Activated T-helper 1 cell treated with Interleukin-2 at 50 U/mL for 16 hours (primary cell): ENCODE measurements around the gene MAN2A2.

Experiments used
- DNase-seq: peaks from one replicate; pipeline ENCODE4 v3.0.0-alpha.2; 2020; ENCODE audit warnings: low read depth

Gene MAN2A2

GRCh38 chr15:90902840-90903732, at the start of gene MAN2A2:
Gene MAN2A2, plus strand, starts transcription at chr15:90903302. Its CDS starts 906 bp downstream, at chr15:90904208.
- DNase-seq: peak; percentile 54

DNA sequence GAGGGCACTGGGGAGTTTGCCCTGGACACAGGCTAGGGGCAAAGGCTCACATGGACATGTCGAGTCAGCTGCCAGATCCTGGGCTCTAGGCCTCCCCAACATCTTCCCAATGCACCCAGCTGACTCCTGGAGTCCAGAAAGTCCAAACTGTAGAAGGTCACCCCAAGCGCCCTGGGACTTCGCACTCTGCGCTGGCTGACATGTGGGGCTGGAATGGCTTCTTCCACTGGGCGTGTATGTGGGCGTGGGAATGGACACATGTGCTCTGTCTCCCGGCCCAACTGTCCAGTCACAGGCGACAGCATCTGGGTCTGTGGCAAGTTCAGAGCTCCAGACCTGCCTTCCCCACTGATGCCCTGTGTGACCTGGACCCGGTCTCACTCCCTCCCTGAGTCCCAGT, 48.0 kb upstream of the MAN2A2 start:
- no peak for DNase-seq

DNA sequence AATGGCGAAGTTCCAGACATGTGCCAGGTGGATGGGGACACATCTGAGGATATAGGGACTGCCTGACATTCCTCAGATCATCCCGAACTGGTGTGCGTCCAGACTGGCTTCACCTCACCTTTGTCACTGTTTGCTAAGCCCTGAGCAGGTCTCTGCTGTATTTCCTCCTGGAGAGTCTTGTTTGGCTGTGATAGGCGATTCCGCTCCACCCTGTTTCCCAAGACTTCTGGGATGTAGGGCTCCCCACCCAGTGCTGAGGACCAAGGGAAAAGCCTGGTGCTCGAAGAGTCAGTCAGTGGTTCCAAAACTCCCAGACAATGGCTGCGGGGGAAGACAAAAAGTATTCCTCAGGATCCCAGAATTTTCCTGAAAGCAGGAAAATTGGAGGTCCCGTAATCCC, 45.8 kb upstream of the MAN2A2 start:
- no peak for DNase-seq

DNA sequence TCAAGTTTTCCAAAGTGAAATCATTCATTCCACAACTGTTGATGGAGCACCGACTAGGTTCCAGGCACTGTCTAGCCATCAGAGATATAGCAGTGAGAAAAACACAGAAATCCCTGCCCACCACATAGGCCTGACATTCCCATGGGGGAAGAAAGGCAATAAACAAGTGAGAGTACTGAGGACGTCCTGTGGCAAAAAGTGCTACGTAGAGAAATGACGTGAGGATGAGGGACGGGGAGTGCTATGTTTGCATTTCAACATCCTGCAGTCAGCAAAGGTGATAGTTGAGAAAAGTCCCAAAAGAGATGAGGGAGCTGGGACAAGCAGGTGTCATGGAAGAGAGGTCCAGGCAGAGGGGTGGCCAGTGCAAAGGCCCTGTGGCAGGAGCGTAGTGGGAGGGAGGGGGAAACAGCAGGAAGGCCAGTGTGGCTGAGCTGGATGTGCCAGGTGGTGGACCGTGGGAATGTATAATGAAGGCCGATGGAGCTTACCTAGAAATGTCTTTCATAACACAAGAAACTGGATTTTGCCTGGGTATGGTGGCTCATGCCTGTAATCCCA, 45.1 kb upstream of the MAN2A2 start:
- no peak for DNase-seq

GRCh38 chr15:90859234-90860131, 43.6 kb upstream of the MAN2A2 start:
- no peak for DNase-seq

GRCh38 chr15:90860450-90860849, 42.7 kb upstream of the MAN2A2 start:
- DNase-seq: no peak

DNA sequence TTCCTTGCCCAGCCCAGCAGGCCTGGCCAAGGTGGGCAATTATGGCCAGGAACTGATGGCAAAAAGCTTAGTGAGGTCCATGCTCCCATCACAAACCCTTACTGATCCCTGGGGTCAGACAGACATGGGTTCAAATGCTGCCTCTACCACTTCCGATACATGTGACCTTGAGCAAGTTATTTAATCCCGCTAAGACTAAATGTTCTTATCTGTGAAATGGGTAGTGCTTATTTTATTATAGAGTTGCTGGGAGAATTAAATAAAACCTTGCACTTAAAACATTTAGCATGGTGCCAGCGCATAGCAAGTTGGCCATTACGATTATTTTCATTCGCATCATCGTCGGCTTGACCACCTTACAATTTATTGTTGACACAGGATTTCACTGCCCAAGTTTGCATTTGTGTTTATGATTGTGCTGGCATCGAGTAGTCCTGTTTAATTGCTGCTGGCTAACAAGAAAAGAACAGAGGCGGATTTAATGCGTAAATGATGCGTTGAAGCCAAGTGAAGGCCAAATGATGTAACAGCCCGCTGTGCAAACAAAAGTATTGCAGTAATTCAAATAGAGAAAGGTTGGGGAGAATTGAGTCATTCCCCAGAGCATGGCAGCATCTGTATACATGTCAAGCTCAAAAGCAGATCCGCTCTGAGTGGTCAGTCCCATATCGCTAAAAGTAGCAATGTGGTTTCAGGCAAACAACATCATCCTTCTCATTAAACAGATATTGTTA, 42.0 kb upstream of the MAN2A2 start:
- no peak for DNase-seq

DNA sequence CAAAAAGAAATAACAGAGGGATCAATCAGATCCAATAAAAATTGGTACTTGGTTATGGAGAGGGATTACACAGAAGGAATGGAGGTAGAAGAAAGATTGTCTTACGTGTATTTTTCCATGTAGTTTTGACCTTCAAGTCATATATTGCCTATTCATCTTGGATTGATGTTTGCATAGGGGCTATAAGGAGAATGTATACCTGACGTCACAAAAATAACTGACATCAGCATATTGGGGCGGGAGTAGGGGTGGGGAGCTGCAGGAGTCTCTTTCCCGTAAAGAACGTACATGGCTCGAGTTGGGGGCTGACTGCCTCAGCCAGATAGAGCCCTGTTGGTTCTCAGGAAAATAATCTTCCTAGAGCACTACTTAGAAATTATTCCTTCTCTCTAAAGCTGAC, 40.6 kb upstream of the MAN2A2 start:
- no peak for DNase-seq

- no peak for DNase-seq
These were observed 39.9 kb upstream of the MAN2A2 start for GRCh38 chr15:90862964-90863778.

- no peak for DNase-seq
These were observed 39.1 kb upstream of the MAN2A2 start for GRCh38 chr15:90863987-90864386.

DNA sequence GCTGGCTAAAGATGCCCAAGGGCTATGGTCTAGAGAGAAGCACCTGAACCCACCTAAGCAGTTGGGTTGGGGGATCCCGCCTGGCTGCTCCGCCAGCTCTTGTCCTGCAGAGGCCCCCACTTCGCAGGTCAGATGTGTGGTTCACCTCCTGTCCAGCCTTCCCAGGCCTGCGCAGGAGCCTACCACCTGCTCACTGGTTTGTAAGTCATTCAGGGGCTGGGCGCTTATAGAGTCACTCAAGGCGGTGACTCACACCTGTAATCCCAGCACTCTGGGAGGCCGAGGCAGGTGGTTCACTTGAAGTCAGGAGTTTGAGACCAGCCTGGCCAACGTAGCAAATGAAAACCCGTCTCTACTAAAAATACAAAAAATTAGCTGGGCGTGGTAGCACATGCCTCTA, 38.6 kb upstream of the MAN2A2 start:
- DNase-seq: no peak

GRCh38 chr15:90865702-90866101, 37.4 kb upstream of the MAN2A2 start:
- DNase-seq: no peak

GRCh38 chr15:90866161-90866715, 36.9 kb upstream of the MAN2A2 start:
- no peak for DNase-seq

- no peak for DNase-seq
These were observed 36.3 kb upstream of the MAN2A2 start for GRCh38 chr15:90866800-90867199.

GRCh38 chr15:90868261-90868689, 34.8 kb upstream of the MAN2A2 start, which contains the start of gene FURIN:
Gene FURIN, plus strand, starts transcription at chr15:90868588. Its CDS starts 7,153 bp downstream, at chr15:90875741.
- no peak for DNase-seq

DNA sequence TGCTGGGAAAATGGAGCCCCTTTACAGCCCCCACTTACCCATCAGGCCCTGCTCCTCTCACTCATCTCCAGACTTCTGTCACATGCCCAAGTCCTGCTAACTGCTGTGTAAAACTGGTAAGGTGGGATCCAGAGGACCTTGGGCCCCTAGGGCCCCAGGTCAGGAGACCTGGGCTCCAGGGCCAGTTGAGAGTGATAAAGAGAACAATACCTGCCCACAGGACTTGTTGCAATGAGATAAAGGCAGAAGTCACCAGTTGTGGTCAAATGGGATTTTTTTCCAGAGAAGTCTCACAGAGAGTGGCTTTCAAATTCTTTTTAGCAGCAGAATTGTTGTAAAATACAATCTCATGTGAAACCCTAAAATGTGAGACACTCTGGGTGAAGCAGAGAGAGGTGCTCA, 34.0 kb upstream of the MAN2A2 start:
- DNase-seq: no peak

DNA sequence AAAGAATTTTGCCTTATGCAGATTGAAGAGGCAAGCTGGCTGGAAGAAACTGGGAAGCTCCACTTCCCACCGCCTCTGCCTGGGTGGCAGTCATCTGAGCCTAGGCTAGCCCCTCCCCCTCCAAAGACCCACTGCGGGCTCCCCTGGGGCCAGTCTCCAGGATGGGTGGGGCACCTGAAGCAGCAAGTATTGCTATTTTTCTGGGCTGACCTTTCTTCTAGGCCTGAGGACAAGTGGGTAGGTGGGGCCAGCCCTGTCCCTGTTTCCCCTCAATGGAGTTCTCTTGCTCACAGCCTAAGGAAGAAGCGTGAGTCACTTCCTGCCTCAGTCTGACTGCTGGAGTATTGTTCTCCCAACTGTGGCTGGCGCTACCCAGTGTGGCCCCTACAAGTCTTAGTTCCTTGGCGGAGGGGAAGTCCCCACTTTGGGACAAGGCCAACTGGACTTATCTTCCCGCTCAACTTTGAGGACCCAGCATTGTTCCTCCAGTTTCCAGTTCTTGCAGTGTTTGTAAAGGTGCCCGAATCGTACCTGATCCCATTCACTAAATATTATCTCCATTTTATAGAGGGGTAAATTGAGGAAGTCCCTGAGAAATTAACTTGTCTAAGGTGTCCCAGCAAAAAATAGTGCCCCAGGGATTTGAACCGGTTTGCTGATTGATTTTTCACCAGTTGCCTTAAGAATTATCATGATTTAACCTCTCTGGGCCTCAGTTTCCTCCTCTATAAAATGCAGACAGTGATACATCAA, 33.3 kb upstream of the MAN2A2 start:
- DNase-seq: no peak

- DNase-seq: no peak
These were observed 32.6 kb upstream of the MAN2A2 start for GRCh38 chr15:90870354-90871138.

DNA sequence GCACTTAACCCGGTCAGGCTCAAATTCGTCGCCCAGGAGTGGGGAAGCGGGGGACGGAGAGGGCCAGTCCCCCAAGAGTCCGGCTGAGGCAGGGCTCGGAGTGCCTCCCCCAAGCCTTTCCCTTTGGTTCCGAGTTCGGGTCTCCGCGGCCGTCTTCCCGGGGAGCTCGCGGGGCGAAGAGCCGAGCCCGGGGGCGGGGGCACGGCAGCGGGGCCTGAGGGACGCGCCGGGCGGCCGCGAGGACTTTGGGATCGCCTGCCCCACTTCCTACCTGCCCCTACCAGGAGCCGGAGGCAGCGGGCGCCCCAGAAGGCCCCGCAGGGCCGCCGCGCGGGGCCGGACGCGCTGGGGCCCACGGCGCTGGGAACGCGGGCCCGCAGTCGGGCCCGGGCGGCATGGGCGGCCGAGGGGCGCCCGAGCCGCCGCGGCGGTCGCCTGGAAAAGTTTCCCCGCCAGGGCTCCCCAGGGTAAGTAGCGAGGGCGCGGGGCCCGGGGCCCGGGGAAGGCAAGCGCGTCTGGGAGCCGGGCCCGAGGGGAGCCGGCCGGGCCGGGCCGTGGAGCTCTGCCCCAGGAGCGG, 31.9 kb upstream of the MAN2A2 start:
- no peak for DNase-seq
